Measurements from ENCODE around the gene ATXN2L. TPM values are rescaled to one million over a fixed set of nuclear protein-coding genes. Genes with fewer than 3 reads are reported as not detected.

ATXN2L gene
- total and polyA plus RNA-seq, 10 of the 15 experiments (the other 5 are each of a cell fraction or from before 2014, with no cell fraction given): 3.5 to 210 (median 61.1) TPM

- no peak for ATAC-seq
- Histone ChIP-seq H3K27ac (ENCODE audit: control insufficient read depth, insufficient read depth) (no peak overlapping the region), H3K36me3 (ENCODE audit: control insufficient read depth in 2 of 2, insufficient read depth in 2 of 2, low read length in 1 of 2) (peaks cover 34 to 40% of the 10 kb centered on the region in 2 experiments), H3K4me2 (ENCODE audit: control insufficient read depth, insufficient read depth) (no peak overlapping the region), H4K20me1 (ENCODE audit: control insufficient read depth, insufficient read depth) (peaks cover 10% of the 10 kb centered on the region), H2AFZ (ENCODE audit: control insufficient read depth, low read depth, low read length) (no peak overlapping the region), H3K79me2 (ENCODE audit: control insufficient read depth, insufficient read depth, low read length) (peaks cover 55% of the 10 kb centered on the region), H3K9ac (ENCODE audit: control insufficient read depth, insufficient read depth, low read length) (no peak overlapping the region), H3K9me3 (replicated peaks; ENCODE audit: control insufficient read depth, insufficient read depth, low read length) (no peaks in the 10 kb centered on the region), H3K27me3 (replicated peaks in 1 of 2; ENCODE audit: control insufficient read depth in 2 of 2, insufficient read depth in 2 of 2, low read length in 1 of 2) (no peaks in the 10 kb centered on the region), H3K4me1 (ENCODE audit: control insufficient read depth, insufficient read depth, low read length) (peaks cover 8% of the 10 kb centered on the region; the same call in 1 of the 2 replicates), H3K4me3 (no peak overlapping the region; the same call in 1 of the 2 replicates)
- no TSS peak for BruUV-seq (replicated peaks)
- POLR2A ChIA-PET: interaction anchor here (0.6 kb wide), 1 partner anchor 28 kb away, joined by 3 read pairs; no protein-coding TSS in a partner anchor
- TF ChIP-seq POLR2A (IDR thresholded peaks at IDR 0.05; ENCODE audit: low read depth, low read length): 0 out of 2 replicates have a peak, but pooled peaks have one; percentile 4
- TF ChIP-seq KAT2A (conservative IDR thresholded peaks at IDR 0.05; ENCODE audit: control insufficient read depth, low read depth, low read length): no peak
- intact Hi-C loops (cut with micrococcal nuclease; ENCODE audit: unreplicated experiment) (no loop called here), in situ Hi-C loops (cut with MboI) (no loop called here)
- DNase-seq (ENCODE audit: low read depth, low spot score): no peak
- SMC1A ChIA-PET (ENCODE audit: uncharacterized antibody, unreplicated experiment): interaction anchor here (1.0 kb wide), 1 partner anchor 119 kb away, joined by 5 read pairs; no protein-coding TSS in a partner anchor
- no peak for FAIRE-seq
- RAD21 ChIA-PET (ENCODE audit: unreplicated experiment): no interaction called here
- 91% methylated on average over 6 of the region's 6 CpGs for WGBS (ENCODE audit: insufficient coverage, insufficient replicate concordance, low lambda C conversion rate, missing lambda C conversion rate)
- CTCF ChIA-PET: no interaction called here
Measured at GRCh38 chr16:28826141-28826540, 3.3 kb downstream of the ATXN2L start.

GRCh38 chr16:28829747-28830146 lies 6.9 kb downstream of the ATXN2L start:
- RAD21 ChIA-PET (ENCODE audit: unreplicated experiment): no interaction called here
- H3K9ac ChIP-seq (ENCODE audit: control insufficient read depth, insufficient read depth, low read length): no peak overlapping the region
- intact Hi-C loops (cut with micrococcal nuclease; ENCODE audit: unreplicated experiment) (no loop called here), in situ Hi-C loops (cut with MboI) (no loop called here)
- peaks cover 27% of the 10 kb centered on the region for H3K79me2 ChIP-seq (ENCODE audit: control insufficient read depth, insufficient read depth, low read length)
- CTCF ChIA-PET: interaction anchor here (1.8 kb wide), 1 partner anchor 13 kb away, joined by 4 read pairs; no protein-coding TSS in a partner anchor
- no TSS peak for BruUV-seq (replicated peaks)
- no peak overlapping the region for H2AFZ ChIP-seq (ENCODE audit: control insufficient read depth, low read depth, low read length)
- peaks cover 59 to 61% of the 10 kb centered on the region in 2 experiments for H3K36me3 ChIP-seq (ENCODE audit: control insufficient read depth in 2 of 2, insufficient read depth in 2 of 2, low read length in 1 of 2)
- H4K20me1 ChIP-seq (ENCODE audit: control insufficient read depth, insufficient read depth): peaks cover 7% of the 10 kb centered on the region
- no peak overlapping the region for H3K27ac ChIP-seq (ENCODE audit: control insufficient read depth, insufficient read depth)
- SMC1A ChIA-PET (ENCODE audit: uncharacterized antibody, unreplicated experiment): interaction anchor here (1.0 kb wide), 1 partner anchor 115 kb away, joined by 4 read pairs; no protein-coding TSS in a partner anchor
- H3K4me2 ChIP-seq (ENCODE audit: control insufficient read depth, insufficient read depth): no peak overlapping the region
- no peak overlapping the region for H3K4me3 ChIP-seq
- FAIRE-seq: no peak
- 96% methylated on average over 13 of the region's 13 CpGs for WGBS (ENCODE audit: insufficient coverage, insufficient replicate concordance, low lambda C conversion rate, missing lambda C conversion rate)
- no peak for ATAC-seq
- no peaks in the 10 kb centered on the region for H3K27me3 ChIP-seq (replicated peaks in 1 of 2; ENCODE audit: control insufficient read depth in 2 of 2, insufficient read depth in 2 of 2, low read length in 1 of 2)
- POLR2A ChIA-PET: interaction anchor here (0.6 kb wide), 1 partner anchor 40 kb away, joined by 3 read pairs; no protein-coding TSS in a partner anchor
- TF ChIP-seq RAD21 (IDR thresholded peaks at IDR 0.05; ENCODE audit: insufficient read depth, low read depth, low read length) (no peak), SUPT20H (IDR thresholded peaks at IDR 0.05; ENCODE audit: borderline replicate concordance, control insufficient read depth, low read depth, low read length) (no peak), LARP7 (IDR thresholded peaks at IDR 0.05) (no peak), EZH2 (IDR thresholded peaks at IDR 0.05; ENCODE audit: borderline replicate concordance, control insufficient read depth, low read depth, low read length) (no peak), BMI1 (IDR thresholded peaks at IDR 0.05; ENCODE audit: borderline replicate concordance) (no peak)
- no peak for DNase-seq (ENCODE audit: low read depth, low spot score)
- H3K9me3 ChIP-seq (replicated peaks; ENCODE audit: control insufficient read depth, insufficient read depth, low read length): no peaks in the 10 kb centered on the region
- H3K4me1 ChIP-seq (ENCODE audit: control insufficient read depth, insufficient read depth, low read length): no peaks in the 10 kb centered on the region; the same call in 1 of the 2 replicates

Data from GM12878 (cell line).